Endodermal cell (in vitro differentiated cells): ENCODE data around the gene ALG2. TPM values are rescaled to one million over a fixed set of nuclear protein-coding genes. Genes with fewer than 3 reads are reported as not detected.

Source experiments
- DNase-seq: peaks from one replicate; pipeline ENCODE4 v3.0.0-alpha.2; 2017
- H3K27ac ChIP-seq: 2 replicates; pipeline ENCODE4 v1.5.1; 2013; ENCODE audit warnings: mild to moderate bottlenecking, low read depth, low read length, moderate library complexity
- H3K27me3 ChIP-seq: 2 replicates; pipeline ENCODE4 v1.6.1; 2013; ENCODE audit warnings: mild to moderate bottlenecking, low read length, moderate library complexity; ENCODE audit not compliant: insufficient read depth, control insufficient read depth, poor library complexity, severe bottlenecking
- H3K36me3 ChIP-seq: 2 replicates; pipeline ENCODE4 v1.7.0; 2013; ENCODE audit warnings: mild to moderate bottlenecking, low read length, moderate library complexity; ENCODE audit not compliant: control insufficient read depth, insufficient read depth
- H3K4me1 ChIP-seq: one replicate; pipeline ENCODE4 v1.7.0; 2013; ENCODE audit warnings: low read length; ENCODE audit not compliant: control insufficient read depth, insufficient read depth
- H3K4me3 ChIP-seq: 2 replicates; pipeline ENCODE4 v1.5.1; 2013; ENCODE audit warnings: mild to moderate bottlenecking, low read length, moderate library complexity
- H3K9ac ChIP-seq: 2 replicates; pipeline ENCODE4 v1.6.1; 2013; ENCODE audit warnings: mild to moderate bottlenecking, low read length, moderate library complexity; ENCODE audit not compliant: poor library complexity, severe bottlenecking; ENCODE audit errors: extremely low read depth
- H3K9me3 ChIP-seq: 2 replicates; pipeline ENCODE4 v1.6.1; 2013; ENCODE audit warnings: mild to moderate bottlenecking, low read length, moderate library complexity; ENCODE audit not compliant: control insufficient read depth
- H3K27ac Mint-ChIP-seq: 2 replicates; pipeline ENCODE4 v1.8.0; 2020; ENCODE audit warnings: mixed read lengths
- H3K27me3 Mint-ChIP-seq: 2 replicates; pipeline ENCODE4 v1.8.0; 2021; ENCODE audit warnings: mild to moderate bottlenecking, mixed read lengths; ENCODE audit not compliant: insufficient read depth
- H3K36me3 Mint-ChIP-seq: 2 replicates; pipeline ENCODE4 v1.8.0; 2020; ENCODE audit warnings: low read depth, mixed read lengths
- H3K4me1 Mint-ChIP-seq: 2 replicates; pipeline ENCODE4 v1.8.0; 2020; ENCODE audit warnings: mixed read lengths
- H3K4me3 Mint-ChIP-seq: 2 replicates; pipeline ENCODE4 v1.8.0; 2020; ENCODE audit warnings: mild to moderate bottlenecking, moderate library complexity, mixed read lengths
- H3K9me3 Mint-ChIP-seq: 2 replicates; pipeline ENCODE4 v1.8.0; 2020; ENCODE audit warnings: mild to moderate bottlenecking, mixed read lengths
- WGBS, 2 experiments: methylation state at CpG; one replicate each; pipeline versions ENCODE4 v1.1.5 to v1.1.7; 2013; ENCODE audit warnings: missing lambda C conversion rate in 2 of 2, mixed read lengths in 1 of 2; ENCODE audit not compliant: insufficient coverage in 1 of 2, insufficient read length in 1 of 2; 5-methylcytosine and 5-hydroxymethylcytosine counted together
- long read RNA-seq, 4 experiments: library from polyadenylated mRNA in 2 of 4; library from RNA in 1 of 4; library from capped mRNA in 1 of 4; stranded (forward) in 3 of 4; unstranded in 1 of 4; transcript quantifications; one replicate each; pipeline ENCODE4 v2.0.0, GENCODE V29; 2020 to 2021; ENCODE audit warnings: inconsistent platforms in 1 of 4
- polyA plus RNA-seq, 2 experiments: library from polyadenylated mRNA; stranded (reverse); fragments of 50-300 nt; gene quantifications; one replicate each; pipeline ENCODE4 v1.2.3, GENCODE V29; 2013
- total RNA-seq, 2 donors: library from RNA; stranded (reverse); fragmentation: NEBNext Ultra II Directional in 1 of 2; extraction: Animal tissue kit (Norgen Biotek cat#: 25700) in 1 of 2; gene quantifications; 2 replicates in 1 of 2; 3 replicates in 1 of 2; pipeline ENCODE4 v1.2.1, GENCODE V29; 2021
- TF ChIP-seq, protein P1 (sequence below): fragments of 200-600 bp; sonication (generic); conservative IDR thresholded peaks from 2 replicates; pipeline ENCODE4 v1.5.0; 2021; ENCODE audit warnings: antibody characterized with exemption, mild to moderate bottlenecking

The ALG2 gene, protein sequence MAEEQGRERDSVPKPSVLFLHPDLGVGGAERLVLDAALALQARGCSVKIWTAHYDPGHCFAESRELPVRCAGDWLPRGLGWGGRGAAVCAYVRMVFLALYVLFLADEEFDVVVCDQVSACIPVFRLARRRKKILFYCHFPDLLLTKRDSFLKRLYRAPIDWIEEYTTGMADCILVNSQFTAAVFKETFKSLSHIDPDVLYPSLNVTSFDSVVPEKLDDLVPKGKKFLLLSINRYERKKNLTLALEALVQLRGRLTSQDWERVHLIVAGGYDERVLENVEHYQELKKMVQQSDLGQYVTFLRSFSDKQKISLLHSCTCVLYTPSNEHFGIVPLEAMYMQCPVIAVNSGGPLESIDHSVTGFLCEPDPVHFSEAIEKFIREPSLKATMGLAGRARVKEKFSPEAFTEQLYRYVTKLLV
- total RNA-seq, result 10 to 100 TPM; 27.6 to 28.8 TPM
- 24.1 TPM for polyA plus RNA-seq (2013, experiment 1 of 2)
- 21.5 TPM for polyA plus RNA-seq (2013, experiment 2 of 2)
- long read RNA-seq, experiment 1, transcript ALG2-203 (2 exons, 1,880 nt), result major isoform, 7 of 12 reads
- long read RNA-seq, experiment 1, partial matches to known transcripts, result 1 of 12 reads
- long read RNA-seq, experiment 1, other reads (novel, unspliced or antisense), result 2 of 12 reads
- long read RNA-seq, experiment 2, transcript ALG2-203 (2 exons, 1,880 nt), result major isoform, 37 of 54 reads
- long read RNA-seq, experiment 2, transcript ALG2-201 (3 exons, 2,966 nt), result minor isoform, 12 of 54 reads
- long read RNA-seq, experiment 2, partial matches to known transcripts, result 0 of 54 reads
- long read RNA-seq, experiment 2, other reads (novel, unspliced or antisense), result 5 of 54 reads
- long read RNA-seq, experiment 3, transcript ALG2-201 (3 exons, 2,966 nt), result minor isoform, 43 of 196 reads
- long read RNA-seq, experiment 3, transcript ALG2-203 (2 exons, 1,880 nt), result major isoform, 137 of 196 reads
- long read RNA-seq, experiment 3, partial matches to known transcripts, result 13 of 196 reads
- long read RNA-seq, experiment 3, other reads (novel, unspliced or antisense), result 1 of 196 reads
- long read RNA-seq, experiment 4, partial matches to known transcripts, result 3 of 4 reads
- long read RNA-seq, experiment 4, other reads (novel, unspliced or antisense), result 0 of 4 reads

DNA sequence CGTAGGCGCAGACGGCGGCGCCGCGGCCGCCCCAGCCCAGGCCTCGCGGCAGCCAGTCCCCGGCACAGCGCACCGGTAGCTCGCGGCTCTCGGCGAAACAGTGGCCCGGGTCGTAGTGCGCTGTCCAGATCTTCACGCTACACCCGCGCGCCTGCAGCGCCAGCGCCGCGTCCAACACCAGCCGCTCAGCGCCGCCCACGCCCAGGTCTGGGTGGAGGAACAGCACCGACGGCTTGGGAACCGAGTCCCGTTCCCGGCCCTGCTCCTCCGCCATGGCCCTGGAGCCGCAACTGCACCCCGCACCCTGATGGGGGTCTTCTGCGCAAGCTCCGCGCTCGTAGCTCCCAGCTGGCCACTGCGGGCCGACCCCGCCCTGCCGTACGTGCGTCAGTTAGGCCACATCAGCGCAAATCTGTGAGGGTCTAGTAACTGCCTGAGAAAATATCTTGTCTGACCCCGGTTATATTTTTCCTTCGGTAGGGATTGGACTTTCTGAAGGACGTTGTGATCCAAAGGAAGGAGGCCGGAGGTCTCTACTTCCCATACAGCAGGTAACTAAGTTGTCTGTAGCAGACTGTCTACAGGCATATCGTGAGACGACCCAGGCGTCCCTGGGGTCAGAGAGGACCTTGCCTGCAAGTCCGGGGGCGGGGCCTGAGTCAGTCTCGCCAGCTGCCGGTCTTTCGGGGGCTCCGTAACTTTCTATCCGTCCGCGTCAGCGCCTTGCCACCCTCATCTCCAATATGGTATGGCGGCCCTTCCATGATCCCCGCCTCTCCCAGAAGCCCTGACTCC, at the start of gene ALG2, which contains the start of gene SEC61B:
TSS of gene ALG2 (minus strand) at position 322 of the 795 bp plus-strand sequence. CDS start at position 274, 48 bp downstream.
TSS of gene SEC61B (plus strand) at position 662 of the 795 bp plus-strand sequence. CDS start at position 744, 82 bp downstream.
- Mint-ChIP-seq H3K4me3 (peak within 1 kb of the TSS; percentile 99), H3K9me3 (no peaks in the 10 kb centered on the region), H3K4me1 (peaks cover 25% of the 10 kb centered on the region), H3K27me3 (no peaks in the 10 kb centered on the region), H3K27ac (peak within 1 kb of the TSS; percentile 100), H3K36me3 (peaks cover 41% of the 10 kb centered on the region)
- peaks cover 56% of the 10 kb centered on the region for H3K36me3 ChIP-seq
- no peaks in the 10 kb centered on the region for H3K9me3 ChIP-seq
- H3K4me1 ChIP-seq, result no peaks in the 10 kb centered on the region
- H3K27me3 ChIP-seq, result no peaks in the 10 kb centered on the region
- peak within 1 kb of the TSS; percentile 98 for H3K27ac ChIP-seq
- TF ChIP-seq, protein P1, sequence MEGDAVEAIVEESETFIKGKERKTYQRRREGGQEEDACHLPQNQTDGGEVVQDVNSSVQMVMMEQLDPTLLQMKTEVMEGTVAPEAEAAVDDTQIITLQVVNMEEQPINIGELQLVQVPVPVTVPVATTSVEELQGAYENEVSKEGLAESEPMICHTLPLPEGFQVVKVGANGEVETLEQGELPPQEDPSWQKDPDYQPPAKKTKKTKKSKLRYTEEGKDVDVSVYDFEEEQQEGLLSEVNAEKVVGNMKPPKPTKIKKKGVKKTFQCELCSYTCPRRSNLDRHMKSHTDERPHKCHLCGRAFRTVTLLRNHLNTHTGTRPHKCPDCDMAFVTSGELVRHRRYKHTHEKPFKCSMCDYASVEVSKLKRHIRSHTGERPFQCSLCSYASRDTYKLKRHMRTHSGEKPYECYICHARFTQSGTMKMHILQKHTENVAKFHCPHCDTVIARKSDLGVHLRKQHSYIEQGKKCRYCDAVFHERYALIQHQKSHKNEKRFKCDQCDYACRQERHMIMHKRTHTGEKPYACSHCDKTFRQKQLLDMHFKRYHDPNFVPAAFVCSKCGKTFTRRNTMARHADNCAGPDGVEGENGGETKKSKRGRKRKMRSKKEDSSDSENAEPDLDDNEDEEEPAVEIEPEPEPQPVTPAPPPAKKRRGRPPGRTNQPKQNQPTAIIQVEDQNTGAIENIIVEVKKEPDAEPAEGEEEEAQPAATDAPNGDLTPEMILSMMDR, result peak; percentile 17
- H3K9ac ChIP-seq, result peak within 1 kb of the TSS; percentile 99
- peak; percentile 96 for DNase-seq
- H3K4me3 ChIP-seq, result peak within 1 kb of the TSS; percentile 88
- WGBS, 2 experiments, result 0% methylated on average over 14 to 70 of the region's 70 CpGs

DNA sequence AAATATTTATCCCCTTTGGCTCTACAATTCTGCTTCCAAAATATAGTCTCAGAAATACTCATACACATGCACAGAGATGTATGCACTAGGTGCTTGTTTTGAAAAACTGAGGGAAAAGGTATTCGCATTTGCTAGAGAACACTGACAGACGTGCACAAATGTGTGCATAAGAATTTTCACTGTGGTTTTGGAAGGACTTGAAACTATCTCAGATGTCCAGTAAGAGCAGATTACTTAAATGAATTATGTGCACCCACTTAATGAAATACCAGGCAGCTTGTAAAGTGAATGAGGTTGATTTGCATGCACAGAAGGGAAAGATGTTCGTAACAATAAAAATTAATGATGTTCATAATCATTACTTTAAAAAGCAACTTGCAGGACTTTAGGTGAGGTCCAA, 48.7 kb upstream of the ALG2 start:
- H3K27me3 Mint-ChIP-seq, result no peaks in the 10 kb centered on the region
- H3K36me3 Mint-ChIP-seq, result no peaks in the 10 kb centered on the region
- H3K27ac Mint-ChIP-seq, result no peak overlapping the region
- no peaks in the 10 kb centered on the region for H3K4me1 ChIP-seq
- DNase-seq, result no peak
- no peak overlapping the region for H3K4me3 Mint-ChIP-seq
- no peaks in the 10 kb centered on the region for H3K36me3 ChIP-seq
- H3K4me3 ChIP-seq, result no peak overlapping the region
- TF ChIP-seq, protein P1, result no peak
- no peak overlapping the region for H3K9ac ChIP-seq
- WGBS, 2 experiments, result 50 to 66% methylated on average over 2 to 3 of the region's 3 CpGs
- no peaks in the 10 kb centered on the region for H3K9me3 ChIP-seq
- H3K4me1 Mint-ChIP-seq, result peaks cover 6% of the 10 kb centered on the region
- H3K27me3 ChIP-seq, result no peaks in the 10 kb centered on the region
- H3K27ac ChIP-seq, result no peak overlapping the region
- no peaks in the 10 kb centered on the region for H3K9me3 Mint-ChIP-seq
